Stimulated activated CD4-positive, alpha-beta T cell treated with anti-CD3 and anti-CD28 coated beads, Interleukin-12 subunit alpha, Interleukin-12 subunit beta, amount 100 ng/mL, for 24 hours (primary cell): ENCODE measurements around the gene PDZRN3.

ENCODE experiments used
- DNase-seq, 2 experiments: peaks; one replicate each; pipeline ENCODE4 v3.0.0-alpha.2; 2020; ENCODE audit warnings: low read depth in 2 of 2

Gene PDZRN3

GRCh38 chr3:73520931-73521461, 103.7 kb downstream of the PDZRN3 start:
- no peak for DNase-seq

GRCh38 chr3:73516631-73517030, 108.1 kb downstream of the PDZRN3 start:
- no peak for DNase-seq

- no peak for DNase-seq
These were observed 111.5 kb downstream of the PDZRN3 start for GRCh38 chr3:73513260-73513659.

GRCh38 chr3:73511571-73512525, 112.9 kb downstream of the PDZRN3 start:
- DNase-seq: no peak

GRCh38 chr3:73510784-73511183, 114.0 kb downstream of the PDZRN3 start:
- DNase-seq: no peak

GRCh38 chr3:73510334-73510733, 114.4 kb downstream of the PDZRN3 start:
- no peak for DNase-seq

- DNase-seq: no peak
These were observed 114.9 kb downstream of the PDZRN3 start for GRCh38 chr3:73509816-73510215.

GRCh38 chr3:73509066-73509465, 115.7 kb downstream of the PDZRN3 start:
- no peak for DNase-seq

- DNase-seq: peak in 1 of 2 experiments; percentile 3
These were observed 116.3 kb downstream of the PDZRN3 start for GRCh38 chr3:73508330-73508954.

GRCh38 chr3:73504852-73505251, 119.9 kb downstream of the PDZRN3 start:
- no peak for DNase-seq

GRCh38 chr3:73504239-73504638, 120.5 kb downstream of the PDZRN3 start:
- DNase-seq: no peak

- DNase-seq: no peak
These were observed 121.0 kb downstream of the PDZRN3 start for GRCh38 chr3:73503781-73504180.

- peak; percentile 2 to 34 for DNase-seq
These were observed 121.8 kb downstream of the PDZRN3 start for GRCh38 chr3:73502609-73503583.

GRCh38 chr3:73500321-73500720, 124.4 kb downstream of the PDZRN3 start:
- no peak for DNase-seq

- no peak for DNase-seq
These were observed 125.0 kb downstream of the PDZRN3 start for GRCh38 chr3:73499787-73500186.

GRCh38 chr3:73498764-73499622, 125.7 kb downstream of the PDZRN3 start:
- DNase-seq: no peak

- no peak for DNase-seq
These were observed 126.9 kb downstream of the PDZRN3 start for GRCh38 chr3:73497646-73498406.

- no peak for DNase-seq
These were observed 131.0 kb downstream of the PDZRN3 start for GRCh38 chr3:73493543-73494308.

- DNase-seq: no peak
These were observed 132.6 kb downstream of the PDZRN3 start for GRCh38 chr3:73492186-73492585.
